Coronary artery (tissue), 2 donors: Measurements from ENCODE around the gene SMCO4.
A peak's percentile ranks its signal among the peaks of the same experiment; 100 is the strongest.

ENCODE experiments used
- DNase-seq: peaks from one replicate; pipeline ENCODE4 v3.0.0-alpha.2; 2017; ENCODE audit warnings: low spot score
- H3K27ac ChIP-seq, 2 donors: fragments of 200-600 bp; sonication (generic); one replicate each; pipeline ENCODE4 v1.5.1; 2016 to 2019
- H3K4me3 ChIP-seq: fragments of 200-600 bp; sonication (generic); 2 replicates; pipeline ENCODE4 v1.5.1; 2016; ENCODE audit warnings: mild to moderate bottlenecking, moderate library complexity
- CTCF ChIP-seq: fragments of 200-600 bp; sonication (generic); IDR thresholded peaks from one replicate; pipeline ENCODE4 v1.5.1; 2019; ENCODE audit warnings: antibody characterized with exemption

SMCO4 gene

GRCh38 chr11:93571612-93572011 is 28.4 kb upstream of the SMCO4 start:
- no peak for TF ChIP-seq CTCF
- no peak overlapping the region for H3K27ac ChIP-seq
- DNase-seq = no peak
- H3K4me3 ChIP-seq = no peak overlapping the region

DNA sequence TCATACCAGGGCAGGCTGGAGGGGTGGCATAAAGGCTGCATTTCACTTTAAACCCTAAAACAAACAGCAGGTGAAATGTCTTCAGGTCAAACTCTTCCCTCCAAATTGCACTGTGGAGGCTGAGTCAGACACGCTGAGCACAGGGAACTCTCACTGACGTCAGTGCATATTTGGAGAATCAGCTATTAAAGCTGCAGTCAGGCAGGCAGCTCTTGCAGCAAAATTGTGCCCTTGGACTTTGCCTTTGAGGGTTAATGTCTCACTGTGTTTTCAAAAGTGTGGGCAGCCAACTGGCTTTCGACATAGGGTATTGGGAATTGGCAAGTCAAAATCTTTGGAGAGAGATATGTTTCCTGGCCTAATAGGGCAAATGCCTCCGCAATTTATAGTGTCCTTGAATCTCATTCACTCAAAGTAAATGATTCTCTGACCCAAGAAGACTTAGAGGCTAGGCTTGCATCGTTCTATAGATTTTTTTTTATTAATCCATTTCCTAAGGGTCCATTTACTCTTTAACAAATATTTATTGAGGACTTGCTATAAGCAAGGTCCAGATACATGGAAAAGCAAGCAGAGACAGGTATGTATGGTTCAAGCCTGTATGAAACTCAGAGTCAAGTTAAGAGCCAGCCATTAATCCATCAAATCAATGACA is 27.7 kb upstream of the SMCO4 start:
- DNase-seq = no peak
- H3K27ac ChIP-seq = no peak overlapping the region

GRCh38 chr11:93569496-93569895 is 26.3 kb upstream of the SMCO4 start:
- Histone ChIP-seq H3K4me3 (no peak overlapping the region), H3K27ac (no peak overlapping the region)
- no peak for DNase-seq
- TF ChIP-seq CTCF = no peak

More for the DNA sequence above, 27.7 kb upstream of the SMCO4 start:
- no peak for TF ChIP-seq CTCF
- H3K4me3 ChIP-seq = no peak overlapping the region

- TF ChIP-seq CTCF = no peak
- no peak overlapping the region for H3K27ac ChIP-seq
- no peak overlapping the region for H3K4me3 ChIP-seq
- no peak for DNase-seq
Measured at GRCh38 chr11:93568726-93569125, 25.5 kb upstream of the SMCO4 start.

DNA sequence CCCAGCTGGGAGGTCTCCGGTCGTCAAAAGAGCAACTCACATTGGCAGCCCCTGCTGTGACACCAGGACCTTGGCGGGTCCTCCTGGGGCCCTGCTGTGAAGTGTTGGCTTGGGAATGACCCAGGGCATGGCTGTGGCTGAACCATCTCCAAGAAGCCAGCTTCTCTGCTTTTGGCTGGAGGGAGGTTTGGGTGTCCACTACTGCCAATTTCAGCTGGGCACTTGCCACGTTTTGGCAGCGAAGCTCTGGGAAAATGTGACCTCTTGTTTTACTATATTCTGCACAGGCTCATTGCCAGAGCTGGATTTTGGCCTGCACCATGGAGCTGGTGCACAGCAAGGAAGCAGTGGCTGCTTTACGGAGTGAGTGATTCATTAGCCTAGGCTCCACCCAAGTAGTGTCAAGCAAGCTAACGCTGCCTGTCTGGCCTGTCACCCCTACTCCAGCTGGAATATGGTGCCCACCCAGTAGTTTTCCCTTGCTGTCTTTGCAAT is 24.3 kb upstream of the SMCO4 start:
- DNase-seq = peak; percentile 87
- no peak for TF ChIP-seq CTCF
- H3K4me3 ChIP-seq = peak overlapping the region; percentile 2
- peak overlapping the region; percentile 48 to 63 for H3K27ac ChIP-seq

DNA sequence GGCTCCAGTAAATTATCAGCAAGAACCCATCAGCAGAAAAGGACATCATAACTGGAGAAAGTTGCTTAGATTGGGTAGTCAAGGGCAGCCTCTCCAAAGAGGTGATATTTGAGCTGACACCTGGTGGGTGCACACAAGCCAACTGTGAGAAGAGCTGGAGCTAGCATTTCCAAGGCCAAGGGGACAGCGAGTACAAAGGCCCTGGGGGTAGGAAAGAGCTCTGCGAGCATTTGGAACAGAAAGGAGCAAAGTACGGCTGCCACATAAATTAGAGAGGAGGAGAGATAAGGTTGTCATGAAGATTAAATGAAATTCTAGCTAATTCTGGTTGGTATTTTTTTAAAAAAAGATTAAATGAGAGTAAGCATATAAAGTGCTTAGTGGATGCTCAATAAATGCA is 21.7 kb upstream of the SMCO4 start:
- no peak overlapping the region for H3K4me3 ChIP-seq
- no peak for DNase-seq
- H3K27ac ChIP-seq = no peak overlapping the region
- no peak for TF ChIP-seq CTCF

GRCh38 chr11:93563857-93564256 is 20.7 kb upstream of the SMCO4 start:
- Histone ChIP-seq H3K27ac (no peak overlapping the region), H3K4me3 (no peak overlapping the region)
- no peak for DNase-seq
- TF ChIP-seq CTCF = no peak
